OCI-LY1 (cell line): Measurements from ENCODE around the gene NFYC.
"Not testable (repeated sequence)": the region's sequence is repeated elsewhere in the genome, so short reads cannot be mapped to it uniquely, and the experiment has no call there.

Source experiments
- CTCF ChIP-seq: fragments of 200-600 bp; sonication (generic), shearing (Covaris generic); IDR thresholded peaks from 2 replicates; pipeline ENCODE4 v1.5.1; 2017; ENCODE audit warnings: mild to moderate bottlenecking, antibody characterized with exemption, low read length, moderate library complexity, mixed read lengths
- EZH2 ChIP-seq: fragments of 200-600 bp; sonication (generic), shearing (Covaris generic); IDR thresholded peaks from 2 replicates; pipeline ENCODE4 v1.8.0; 2017; ENCODE audit warnings: borderline replicate concordance, mixed run types, mild to moderate bottlenecking, antibody characterized with exemption, low read length, moderate library complexity, mixed read lengths

DNA sequence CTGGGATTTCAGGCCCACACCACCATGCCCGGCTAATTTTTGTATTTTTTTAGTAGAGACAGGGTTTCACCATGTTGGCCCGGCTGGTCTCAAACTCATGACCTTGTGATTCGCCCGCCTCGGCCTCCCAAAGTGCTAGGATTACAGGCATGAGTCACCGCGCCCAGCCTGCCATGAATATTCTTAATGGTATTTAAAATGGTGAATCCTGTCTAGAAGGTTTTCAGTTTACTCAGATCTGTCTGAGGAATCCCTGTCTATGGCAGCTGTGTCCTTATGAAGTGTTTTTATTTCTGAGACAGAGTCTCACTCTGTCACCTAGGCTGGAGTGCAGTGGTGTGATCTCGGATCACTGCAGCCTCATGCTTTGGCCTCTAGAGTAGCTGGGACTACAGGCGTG lies 36.2 kb downstream of the NFYC start:
- not testable (repeated sequence) for TF ChIP-seq CTCF, EZH2
